ENCODE measurements around the gene STK35.

Gene STK35

DNA sequence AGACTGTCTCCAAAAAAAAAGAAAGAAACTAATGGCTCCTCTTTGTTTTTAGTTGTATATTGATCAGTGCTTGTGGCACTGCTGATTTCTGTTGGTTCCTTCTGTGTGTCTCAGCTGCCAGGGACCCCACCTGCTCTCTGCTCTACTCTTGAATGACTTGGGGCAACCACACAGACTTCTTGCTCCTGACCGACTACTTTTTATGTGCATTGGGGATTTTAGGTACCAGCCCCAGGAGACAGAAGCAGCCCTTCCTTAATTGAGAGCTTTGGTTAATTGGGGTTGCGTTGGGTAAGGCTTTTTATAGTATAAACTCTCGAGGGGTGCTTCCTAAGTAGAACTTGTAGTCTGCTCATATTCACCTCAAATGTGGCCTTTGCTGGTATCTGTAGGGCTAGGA lies 6.9 kb downstream of the STK35 start:
- no peak for DNase-seq

DNA sequence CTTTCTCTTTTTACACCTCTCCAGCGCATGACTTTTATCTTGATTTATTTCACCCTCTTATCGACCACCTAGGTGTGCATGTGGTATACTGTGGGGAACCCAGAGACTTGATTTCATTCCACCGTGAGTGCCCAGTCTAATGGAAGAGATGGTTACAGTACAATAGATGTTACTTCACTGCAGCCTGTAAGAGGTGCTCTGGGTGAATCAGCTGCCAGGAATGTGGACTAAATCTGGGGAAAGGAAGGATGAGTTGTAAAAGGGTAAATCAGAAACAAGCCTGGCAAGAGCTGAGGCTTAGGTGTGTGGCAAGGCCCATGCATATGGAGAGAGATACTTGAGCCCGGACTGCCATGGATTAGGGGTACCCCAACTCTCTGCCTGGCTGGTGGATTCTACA lies 7.4 kb downstream of the STK35 start:
- no peak for DNase-seq

DNA sequence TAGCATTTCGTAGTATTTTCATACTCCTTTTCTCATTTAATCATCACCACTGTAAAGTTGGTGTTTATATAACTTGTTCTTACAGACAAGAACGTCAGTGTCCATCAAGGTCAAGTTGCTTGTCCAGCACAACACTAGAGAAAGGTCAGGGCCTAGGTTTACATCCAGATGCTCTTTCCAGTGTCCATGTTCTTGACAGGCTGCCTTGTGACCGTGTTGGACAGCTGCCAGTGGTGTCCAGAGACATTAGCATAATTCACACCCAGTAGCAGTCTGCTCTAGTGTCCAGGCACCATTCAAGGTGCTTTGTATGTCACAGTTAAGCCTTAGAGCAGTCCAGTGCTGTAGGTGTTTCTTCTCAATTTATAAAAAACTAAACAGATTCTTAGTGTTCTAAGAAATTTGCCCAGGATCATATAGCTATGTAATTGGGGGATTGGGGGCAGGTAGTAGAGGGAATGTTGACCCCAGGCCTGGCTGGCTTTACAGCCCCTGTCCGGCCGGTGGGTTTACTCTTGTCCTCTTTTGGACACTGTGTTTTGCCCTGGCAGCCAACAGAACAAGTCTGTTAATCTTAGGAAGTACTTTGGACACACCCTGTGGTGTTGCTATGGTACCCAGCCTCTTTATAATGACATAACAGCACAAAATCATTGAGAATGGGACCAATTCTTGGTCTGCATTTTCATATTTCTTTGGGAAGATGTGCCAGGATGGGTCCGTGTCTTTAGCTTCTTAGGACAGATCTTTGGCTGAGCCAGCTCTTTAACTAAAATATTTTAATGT lies 8.0 kb downstream of the STK35 start:
- DNase-seq: no peak

DNA sequence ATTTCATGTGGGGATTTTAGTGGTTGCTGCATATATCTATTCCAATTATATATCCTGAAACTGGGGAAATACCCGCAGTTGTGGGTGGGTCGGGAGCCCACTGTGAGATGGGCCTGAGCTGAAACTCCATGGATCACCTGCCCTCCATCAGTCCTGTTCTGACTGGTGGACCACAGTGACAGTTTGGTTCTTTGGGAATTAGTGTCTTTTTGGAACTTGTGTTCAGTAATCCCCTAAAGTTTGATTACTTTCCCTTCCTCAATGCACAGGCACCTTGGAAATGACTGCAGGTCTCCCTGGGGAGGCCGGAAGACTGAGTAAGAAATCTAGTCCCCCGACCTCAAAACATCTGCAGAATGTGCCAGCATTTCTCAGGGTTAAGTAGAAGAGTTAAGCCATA lies 11.3 kb downstream of the STK35 start:
- DNase-seq: no peak

DNA sequence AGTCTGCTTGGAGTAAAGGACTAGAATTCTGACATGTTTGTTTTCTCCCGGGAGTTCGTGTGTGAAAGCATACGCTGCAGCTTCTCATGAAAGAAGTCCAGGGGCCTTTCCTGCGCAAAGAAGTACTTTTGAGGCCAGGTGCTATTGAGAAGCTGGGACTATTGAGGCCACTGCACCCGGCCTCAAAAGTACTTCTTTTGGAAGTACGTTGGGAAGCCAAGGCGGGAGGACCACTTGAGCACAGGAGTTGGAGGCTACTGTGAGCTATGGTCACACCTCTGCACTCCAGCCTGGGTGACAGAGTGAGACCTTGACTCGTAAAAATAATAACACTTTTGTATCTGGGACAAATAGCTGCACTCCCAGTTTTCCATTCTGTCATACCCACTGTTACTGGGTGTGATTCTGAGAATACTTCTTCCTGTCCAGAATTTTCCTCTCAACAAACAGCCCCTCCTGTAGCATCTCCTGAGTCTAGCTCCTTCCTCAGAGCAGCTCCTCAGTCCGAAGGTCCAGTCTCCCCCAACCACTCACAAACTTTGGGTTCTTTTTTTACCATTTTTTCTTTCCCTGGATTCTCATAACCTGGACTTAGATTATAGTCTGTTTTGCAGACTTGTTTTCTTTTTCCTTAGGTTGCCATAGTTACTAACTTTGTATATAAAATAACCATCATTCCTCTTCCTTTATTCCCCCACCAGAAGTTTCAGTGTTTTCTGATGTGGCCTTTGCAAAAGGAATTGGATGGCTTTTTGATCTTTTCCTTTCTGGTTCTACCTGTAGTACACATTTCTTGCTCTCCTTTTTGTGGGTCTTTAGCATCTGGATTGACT lies 12.7 kb downstream of the STK35 start:
- DNase-seq: no peak

DNA sequence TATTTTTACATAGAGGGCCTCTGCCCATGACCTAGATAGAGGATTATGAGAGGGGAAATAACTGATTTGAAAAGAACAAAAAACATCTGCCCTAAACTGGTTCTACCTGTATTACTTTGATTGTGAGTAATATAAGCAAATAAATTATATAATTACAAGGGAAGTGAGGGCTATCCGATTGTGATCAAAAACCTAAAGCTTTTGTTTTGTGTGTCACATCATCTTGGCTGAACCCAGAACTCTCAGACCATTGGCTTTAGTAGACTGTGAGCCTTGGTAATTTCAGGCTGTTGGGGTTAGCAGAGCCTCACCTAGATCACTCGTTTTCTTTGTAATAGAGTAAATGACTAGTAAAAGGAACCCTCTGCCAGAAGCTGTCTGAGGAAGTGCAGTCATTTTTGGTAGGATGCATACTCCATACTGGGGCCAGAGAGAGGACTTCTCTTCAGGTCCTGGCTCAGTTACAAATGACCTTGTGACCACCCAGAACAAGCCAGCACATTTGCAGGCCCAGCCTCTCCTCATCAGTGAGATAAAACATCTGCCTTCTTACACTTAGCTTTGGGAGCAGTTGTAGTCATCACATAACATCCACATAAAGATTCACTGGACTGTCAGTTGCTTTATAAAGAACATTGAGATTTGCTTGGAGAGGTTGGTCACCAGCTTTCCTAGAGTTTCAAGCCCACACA lies 13.5 kb downstream of the STK35 start:
- DNase-seq: no peak

DNA sequence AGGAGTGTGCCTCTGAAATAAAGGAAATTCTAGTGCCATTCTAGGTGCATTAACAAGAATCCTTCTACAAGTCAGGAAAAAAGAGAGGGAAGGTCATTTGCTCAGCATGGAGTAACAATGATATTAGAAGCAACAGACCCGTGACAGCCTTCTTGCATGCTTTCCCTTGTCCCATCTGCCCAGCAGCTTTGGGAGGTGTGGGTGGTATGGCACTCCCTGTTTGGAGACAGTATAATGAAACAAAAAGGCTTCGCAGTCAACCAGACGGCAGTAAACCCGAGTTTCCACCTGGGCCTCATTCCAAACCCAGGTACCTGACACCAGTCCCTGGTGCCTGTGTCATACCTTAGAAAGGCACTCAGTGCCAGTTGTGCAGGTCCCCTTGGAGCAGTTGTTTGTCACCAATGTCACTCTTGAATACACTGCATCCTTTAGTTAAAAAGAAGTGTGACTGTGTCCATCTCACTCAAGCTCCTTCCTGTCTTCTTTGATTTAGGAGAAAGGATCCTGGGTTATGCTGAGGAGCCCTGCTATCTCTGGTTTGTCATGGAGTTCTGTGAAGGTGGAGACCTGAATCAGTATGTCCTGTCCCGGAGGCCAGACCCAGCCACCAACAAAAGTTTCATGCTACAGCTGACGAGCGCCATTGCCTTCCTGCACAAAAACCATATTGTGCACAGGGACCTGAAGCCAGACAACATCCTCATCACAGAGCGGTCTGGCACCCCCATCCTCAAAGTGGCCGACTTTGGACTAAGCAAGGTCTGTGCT lies 14.7 kb downstream of the STK35 start:
- DNase-seq: no peak

DNA sequence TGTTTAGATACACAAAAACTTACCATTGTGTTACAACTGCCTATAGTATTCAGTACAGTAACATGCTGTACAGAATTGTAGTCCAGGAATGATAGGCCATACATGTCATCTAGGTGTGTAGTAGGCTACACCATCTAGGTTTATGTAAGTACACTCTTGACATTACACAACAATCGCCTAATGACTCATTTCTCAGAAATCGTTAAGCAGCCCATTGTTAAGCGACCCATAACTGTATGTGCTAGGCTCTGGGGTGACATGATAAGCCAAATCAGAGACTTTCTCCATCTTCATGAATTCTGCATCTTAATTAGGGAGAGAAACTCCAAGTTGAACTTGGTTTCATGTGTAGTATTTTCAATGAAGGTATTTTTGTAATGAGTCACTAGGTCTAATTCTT lies 17.2 kb downstream of the STK35 start:
- no peak for DNase-seq

DNA sequence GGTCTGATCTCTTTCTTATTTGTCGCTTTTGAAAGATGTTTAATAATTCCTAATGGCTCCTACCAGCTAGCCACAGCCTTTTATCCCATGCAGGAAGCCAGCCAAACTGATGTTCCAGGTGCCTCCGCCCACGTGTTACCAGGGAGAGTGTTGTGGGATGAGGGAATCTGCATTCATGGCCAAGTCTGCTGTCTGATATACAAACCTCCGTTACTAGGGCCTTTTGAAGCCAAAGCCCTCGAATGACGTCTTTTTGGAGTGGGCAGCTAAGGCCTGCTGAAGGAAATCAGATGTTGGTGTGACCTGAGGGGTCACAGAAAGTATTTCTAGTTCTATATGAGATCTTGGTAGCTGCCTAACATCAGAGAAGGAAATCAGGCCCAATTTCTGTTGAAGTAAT lies 21.3 kb downstream of the STK35 start:
- no peak for DNase-seq

DNA sequence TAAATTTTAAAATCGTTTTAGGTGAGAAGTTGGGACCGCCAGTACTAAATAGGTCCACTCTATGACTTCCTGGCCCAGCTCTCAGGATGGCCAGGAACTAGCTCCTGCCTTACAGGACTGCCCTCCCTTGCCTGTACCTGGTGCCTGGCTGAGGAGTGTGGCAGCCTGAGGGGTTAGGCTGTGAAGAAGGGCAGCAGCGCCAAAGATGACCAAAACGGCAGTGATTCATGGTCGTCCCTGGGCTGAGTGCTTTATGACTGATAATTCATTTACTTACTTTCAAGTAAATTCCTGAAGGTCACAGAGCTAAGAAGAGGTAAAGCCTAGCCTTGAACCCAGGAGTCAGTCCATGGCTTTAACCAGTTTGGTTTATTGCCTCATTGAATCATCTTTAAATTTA lies 22.1 kb downstream of the STK35 start:
- no peak for DNase-seq

DNA sequence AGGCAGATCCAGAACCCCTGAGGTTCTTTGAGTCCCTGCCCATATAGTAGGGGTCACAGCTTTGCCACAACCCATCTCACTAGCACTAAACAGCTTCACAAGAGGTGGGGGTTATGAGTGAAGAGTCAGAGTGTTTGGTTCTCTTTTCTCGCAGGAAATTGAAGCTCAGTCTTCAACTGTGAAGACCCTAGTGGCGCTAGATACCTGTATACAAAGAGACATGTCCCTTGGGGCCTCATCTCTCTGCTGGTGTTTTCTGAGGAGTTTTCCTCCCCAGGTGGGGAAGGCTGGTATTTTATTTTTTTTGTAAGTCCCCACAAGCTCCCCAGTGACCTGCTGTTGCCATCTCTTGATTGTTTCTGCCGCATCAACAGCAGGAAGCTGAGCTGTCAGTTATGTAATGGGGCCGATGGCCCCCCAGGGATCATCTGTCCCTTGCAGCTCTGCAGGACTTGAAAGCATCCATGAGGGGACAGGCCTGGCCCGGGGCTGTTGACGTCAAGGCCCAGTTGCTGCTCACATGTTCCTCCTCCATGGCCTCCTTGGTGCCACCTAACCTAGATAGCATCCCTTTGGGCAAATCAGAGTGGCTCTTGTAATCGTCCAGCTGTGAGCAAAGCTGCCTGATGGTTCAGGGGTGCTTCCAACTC lies 23.1 kb downstream of the STK35 start:
- DNase-seq: no peak

DNA sequence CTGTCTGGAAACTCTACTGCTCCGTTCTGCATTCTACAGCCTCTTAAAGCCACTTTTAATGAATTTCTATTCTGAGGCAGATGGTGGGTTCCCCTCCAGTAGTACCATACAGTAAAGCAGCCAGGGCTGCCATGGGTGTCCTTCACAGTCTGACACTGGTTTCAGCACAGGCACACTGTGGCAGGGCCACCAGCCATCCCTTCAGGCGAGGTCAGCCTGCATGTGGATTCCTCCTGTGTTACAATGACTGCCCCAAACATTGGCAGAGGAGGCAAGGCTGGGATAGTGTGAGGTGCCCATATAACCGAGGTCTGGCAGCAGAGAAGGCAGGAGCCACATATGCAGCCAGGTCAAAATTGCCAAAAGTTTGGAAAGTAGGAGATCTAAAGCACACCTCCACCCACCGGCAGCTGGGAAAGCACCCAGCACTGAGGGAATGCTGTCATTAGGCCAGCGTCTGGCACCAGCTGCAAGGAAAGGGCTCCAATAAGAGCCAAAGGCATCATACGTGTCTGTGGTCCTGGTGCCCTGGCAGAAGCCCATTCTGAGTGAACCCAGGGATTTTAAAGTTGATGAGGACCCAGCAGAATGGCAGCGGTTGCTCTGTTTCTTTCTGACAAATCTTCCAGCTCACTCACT lies 24.0 kb downstream of the STK35 start:
- no peak for DNase-seq

DNA sequence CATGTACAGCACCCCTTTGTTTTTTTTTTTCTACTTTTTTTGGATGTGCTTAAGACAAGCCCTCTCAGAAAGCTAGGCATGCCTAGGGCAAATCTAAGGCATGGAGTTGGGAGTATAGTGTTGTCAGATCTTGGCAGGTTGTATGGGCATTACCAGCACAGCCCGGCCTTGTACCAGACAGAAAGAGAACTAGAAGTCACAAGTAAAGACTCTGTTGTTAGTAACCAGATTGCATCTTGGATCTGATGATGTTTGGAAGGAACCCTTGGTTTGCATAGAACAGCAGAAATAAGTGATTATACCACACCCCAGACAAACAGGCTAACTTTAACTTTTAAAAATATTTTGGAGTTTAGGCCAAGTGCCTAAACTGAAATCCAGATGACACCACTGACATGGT lies 25.6 kb downstream of the STK35 start:
- DNase-seq: no peak

DNA sequence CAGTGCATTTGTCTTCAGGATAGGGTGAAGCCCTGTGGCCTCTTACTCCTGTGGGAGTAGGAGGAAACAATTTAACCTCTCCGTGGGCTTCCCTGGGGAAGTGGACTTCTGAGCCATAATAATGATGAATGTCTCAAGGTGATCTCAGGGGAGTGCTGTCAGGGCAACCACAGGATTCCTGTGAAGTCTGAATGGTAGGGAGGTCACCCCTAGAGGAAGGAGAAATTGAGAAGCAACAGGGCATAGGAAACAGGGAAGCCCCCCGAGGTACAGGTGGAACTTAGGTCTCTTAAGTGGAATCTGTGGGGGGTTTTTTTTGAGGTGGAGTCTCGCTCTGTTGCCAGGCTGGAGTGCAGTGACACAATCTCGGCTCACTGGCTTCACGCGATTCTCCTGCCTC lies 26.9 kb downstream of the STK35 start:
- DNase-seq: no peak

DNA sequence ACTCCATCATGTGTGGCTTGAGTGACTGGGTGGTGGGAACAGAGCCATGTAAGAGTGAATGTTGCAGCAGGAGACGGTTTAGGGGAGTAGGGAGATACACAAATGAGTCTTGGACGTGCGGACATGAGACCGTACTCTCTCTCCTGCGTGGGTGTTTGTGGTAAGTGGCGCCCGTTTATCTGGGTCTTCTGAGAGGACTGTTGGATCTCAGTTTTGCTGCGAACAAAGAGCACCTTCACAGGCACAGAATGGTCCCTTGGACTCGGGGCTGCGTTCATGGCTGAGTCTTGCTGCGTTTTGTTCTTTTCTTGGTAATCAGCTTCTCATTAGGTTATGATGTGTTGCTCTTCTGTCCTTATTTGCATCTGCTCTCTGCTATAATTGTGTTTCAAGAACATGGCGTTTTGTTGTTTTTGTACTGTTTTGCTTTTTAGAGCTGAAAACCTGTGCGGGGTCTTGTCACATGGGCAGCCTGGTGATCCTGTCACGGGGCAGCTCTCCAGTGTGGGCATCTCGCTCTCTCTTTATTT lies 28.5 kb downstream of the STK35 start:
- no peak for DNase-seq

DNA sequence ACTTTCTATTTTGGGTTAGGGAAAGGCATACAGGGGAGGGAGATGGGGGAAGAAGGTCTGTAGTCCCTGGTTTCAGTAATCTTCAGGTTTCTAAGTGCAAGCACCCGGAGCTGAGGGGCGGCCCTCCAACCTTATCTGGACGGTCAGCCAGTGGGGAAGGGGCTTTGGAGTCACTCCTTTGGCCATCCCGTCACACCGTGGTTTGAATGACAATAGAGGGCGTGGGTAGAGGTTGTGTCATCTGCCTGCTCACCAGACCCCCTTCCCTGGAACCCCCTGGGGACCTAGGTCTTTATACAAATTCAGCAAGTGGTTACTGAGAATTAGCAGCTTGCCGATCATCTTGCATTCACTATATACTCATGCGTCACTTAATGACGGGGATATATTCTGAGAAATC lies 29.1 kb downstream of the STK35 start:
- no peak for DNase-seq

DNA sequence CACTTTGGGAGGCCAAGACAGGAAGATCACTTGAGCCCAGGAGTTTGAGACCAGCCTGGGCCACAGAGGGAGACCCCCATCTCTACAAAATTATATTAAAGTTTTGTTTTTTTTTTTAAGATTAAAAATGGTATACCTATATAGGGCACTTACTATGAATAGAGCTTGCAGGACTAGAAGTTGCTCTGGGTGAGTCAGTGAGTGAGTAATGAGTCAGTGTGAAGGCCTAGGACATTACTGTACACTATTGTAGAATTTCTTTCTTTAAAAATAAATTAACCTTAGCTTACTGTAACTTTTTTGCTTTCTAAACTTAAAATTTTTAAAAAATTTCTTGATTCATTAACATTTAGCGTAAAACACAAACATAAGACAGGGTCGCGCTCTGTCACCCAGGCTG lies 29.7 kb downstream of the STK35 start:
- DNase-seq: no peak

DNA sequence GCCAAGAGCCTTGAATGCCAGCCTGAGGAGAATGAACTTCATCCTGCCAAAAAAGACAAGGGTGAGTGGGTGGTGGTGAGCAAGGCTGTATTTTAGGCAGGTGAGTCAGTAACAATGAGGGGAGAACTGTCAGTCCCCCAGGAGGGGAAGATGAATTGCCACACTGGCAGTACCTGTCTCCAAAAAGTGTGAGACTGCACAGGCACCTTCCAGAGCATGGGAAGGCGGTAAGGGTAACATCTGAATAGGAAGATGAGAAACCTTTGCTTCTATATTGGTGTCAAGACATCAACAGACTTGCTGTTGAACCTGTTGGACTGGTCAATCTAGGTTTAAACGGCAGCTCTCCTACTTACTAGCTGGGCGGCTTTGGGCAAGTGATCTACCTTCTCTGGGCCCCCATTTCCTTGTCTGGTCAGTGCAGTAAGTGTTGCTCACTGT lies 30.9 kb downstream of the STK35 start:
- no peak for DNase-seq

DNA sequence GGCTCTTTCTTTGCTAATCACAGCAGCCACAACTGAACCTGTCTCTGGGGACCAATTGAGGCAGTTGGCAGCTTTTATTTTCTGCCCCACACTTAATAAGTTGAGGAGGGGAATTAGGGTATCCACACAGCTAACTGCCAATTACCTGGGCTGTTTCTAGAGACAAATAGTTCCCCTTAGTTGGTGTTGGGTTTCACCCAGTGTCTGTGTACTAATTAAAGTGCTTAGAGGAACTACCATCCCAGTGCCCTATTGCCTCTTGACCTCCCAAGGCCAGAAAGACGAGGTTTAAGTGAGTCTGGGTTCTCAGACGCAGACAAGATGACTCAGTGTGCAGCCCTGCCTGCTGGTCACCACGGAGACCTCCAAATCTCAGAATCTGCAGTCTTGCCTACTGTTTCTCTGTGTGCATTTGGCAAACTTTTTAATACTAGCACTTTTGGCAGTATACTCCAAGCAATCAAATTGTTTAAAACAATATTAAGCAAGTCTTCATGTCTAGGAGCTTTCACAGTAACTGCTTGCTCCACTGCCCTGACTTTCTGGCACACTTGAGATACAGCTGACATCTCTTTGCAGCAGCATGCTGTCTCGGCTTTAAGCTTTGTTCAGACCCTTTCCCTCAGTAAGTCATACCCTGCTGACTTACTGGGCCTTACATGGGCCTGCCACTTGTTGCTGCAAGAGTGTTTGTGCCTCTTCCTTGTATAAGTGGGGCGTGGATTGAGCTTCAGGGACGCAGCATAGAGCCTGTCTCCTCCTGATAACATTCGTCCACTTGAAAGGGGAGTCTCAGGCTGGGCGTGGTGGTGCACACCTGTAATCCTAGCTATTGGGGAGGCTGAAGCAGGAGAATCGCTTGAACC lies 31.9 kb downstream of the STK35 start:
- DNase-seq: no peak

DNA sequence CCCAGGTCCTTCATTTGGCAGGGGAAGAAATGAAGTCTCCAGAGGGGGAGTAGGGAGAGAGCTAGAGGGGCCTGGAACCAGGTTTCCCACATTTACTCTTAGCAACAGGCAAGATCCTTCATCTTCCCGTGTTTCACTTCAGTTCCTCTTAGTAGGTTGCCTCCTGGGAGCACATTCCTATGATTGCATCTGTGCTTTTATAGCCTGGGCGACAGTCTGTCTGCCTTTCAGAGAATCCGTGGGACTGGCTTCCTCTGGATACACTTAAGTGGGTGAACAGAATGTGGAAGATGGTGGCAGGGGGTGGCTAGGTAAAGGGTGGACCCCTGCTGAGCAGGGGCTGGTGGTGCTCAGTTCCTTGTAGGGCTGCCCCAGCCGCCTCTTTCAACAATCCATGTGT lies 33.4 kb downstream of the STK35 start:
- no peak for DNase-seq

DNA sequence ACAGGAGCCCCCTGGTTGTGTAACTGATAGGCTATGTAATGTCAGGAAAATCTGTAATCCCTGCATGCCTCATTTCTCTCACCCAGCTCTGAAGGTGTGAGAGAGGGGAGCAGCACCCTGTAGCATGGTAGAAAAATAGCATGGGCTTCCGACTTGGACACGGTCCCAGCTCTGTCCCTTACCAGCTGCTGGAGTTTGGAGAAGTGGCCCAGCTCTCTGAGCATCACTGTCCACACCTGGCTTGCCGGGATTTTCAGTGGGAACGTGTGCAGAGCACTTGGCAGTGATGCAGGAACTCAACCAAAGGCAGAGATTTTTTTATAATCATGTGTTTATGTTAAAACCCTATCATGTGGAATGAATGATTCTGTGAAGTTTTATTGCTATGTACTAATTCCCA lies 34.6 kb downstream of the STK35 start:
- DNase-seq: no peak

All from activated CD8-positive, alpha-beta memory T cell treated with anti-CD3 and anti-CD28 coated beads, Interleukin-2, amount 50 U/mL, for 4 hours (primary cell).